HCEC 1CT (cell line): Measurements from ENCODE around the gene CFDP1.
"Not testable (repeated sequence)": the region's sequence is repeated elsewhere in the genome, so short reads cannot be mapped to it uniquely, and the experiment has no call there.

Experiments used
- DNase-seq: peaks from one replicate; pipeline ENCODE4 v3.0.0-alpha.2; 2017

Gene CFDP1

DNA sequence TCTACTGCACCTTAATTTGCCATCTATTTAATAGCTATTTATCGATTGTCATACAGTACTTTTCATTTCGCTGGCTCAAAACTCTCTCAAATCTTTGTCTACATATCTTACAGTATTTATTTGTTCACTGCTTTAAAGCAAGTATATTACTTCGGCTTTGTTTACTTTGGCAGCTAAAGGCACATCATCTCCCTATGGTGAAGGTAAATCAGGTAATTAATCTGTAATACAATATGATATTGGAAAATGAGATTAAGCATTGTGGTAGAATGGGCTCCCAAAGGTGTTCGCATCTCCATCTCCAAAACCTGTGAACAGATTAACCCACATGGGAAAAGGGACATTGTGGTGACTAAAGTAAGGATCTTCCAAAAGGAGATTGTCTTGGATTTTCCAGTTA is 24.7 kb upstream of the CFDP1 start:
- DNase-seq, result no peak

DNA sequence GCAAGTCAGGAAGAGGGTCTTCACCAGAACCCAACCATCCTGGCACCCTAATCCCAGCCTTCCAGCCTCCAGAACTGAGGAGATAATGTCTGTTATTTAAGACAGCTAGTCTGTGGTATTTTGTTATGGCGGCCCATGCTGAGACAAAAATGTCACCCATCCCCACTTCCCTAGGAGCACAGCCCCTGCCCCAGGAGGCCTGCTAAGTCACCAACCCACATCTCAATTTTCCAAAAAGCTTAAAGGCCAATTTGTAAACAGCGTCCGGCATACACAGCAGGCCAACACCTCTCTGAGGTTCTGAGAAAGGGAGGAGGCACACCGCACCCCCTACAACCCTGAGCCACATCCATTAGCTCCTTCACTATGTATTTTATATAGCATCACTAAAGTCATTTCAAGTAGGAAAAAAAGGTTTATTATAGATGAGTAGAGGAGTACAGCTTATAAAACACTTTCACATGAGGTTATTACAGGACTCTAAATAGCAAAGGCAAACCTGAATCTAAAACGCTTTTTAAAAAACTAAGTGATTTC is 24.2 kb upstream of the CFDP1 start:
- DNase-seq, result no peak

- DNase-seq, result no peak
Measured at GRCh38 chr16:75456971-75457370, 23.7 kb upstream of the CFDP1 start.

GRCh38 chr16:75456486-75456885 is 23.2 kb upstream of the CFDP1 start:
- not testable (repeated sequence) for DNase-seq

DNA sequence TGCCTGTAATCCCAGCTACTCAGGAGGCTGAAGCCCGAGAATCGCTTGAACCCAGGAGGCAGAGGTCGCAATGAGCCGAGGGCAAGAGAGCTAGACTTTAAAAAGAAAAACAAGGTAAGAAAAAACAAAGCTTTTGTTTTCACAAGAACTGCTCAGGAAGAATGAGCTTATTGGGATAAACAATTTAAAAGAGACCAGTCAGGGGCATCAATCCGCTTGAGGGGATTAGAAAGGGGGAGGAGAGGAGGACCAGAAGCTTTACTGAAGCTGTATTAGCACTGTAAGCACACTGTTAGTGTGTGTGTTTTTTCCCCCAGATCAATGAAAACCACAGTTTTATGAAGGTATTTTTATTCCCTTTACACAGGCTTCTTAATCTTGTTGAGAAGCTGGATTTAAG is 22.4 kb upstream of the CFDP1 start:
- no peak for DNase-seq

DNA sequence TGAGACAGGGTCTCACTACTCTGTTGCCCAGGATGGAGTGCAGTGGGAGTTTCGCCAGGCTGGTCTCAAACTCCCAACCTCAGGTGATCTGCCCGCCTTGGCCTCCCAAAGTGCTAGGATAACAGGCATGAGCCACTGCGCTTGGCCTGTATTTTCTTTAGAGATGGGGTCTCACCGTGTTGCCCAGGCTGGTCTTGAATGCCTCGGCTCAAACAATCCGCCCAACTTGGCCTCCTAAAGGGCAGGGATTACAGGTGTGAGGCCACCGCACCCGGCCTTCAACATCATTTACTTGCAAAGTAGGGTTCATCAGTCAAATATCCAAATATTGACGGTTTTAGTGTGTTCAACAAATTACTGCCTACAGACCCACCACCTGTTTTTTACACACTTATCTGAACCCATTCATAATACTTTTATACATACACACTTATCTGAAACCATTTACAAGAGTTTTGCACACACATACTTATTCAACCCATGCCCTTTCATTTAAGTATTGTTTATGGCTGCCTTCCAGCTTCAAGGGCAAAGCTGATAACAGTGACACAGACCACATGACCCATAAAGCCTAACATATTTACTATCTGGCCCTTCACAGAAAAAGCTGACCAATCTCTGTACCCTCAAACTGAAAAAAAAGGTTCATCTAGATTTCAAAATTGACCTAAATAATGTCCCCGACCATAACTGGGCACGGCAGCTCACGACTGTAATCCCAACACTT is 19.3 kb upstream of the CFDP1 start:
- no peak for DNase-seq

DNA sequence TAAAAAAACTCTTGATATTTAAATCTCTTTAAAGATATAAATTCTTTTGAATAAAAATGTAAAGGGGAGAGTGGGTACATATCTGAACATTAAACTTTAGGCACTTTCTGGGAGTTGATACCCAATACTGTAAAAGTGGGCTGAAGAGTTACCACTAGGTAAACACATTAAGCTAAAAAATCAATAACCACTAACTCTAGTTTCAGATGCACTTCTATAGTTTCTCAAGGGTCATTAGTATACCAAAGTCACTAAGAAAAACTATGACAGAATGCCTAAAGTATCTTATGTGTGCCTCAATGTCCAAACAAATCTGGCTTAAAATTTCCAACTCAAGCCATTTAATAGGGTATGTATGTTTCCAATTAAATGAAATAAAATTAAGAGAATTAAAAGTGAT is 13.1 kb upstream of the CFDP1 start:
- DNase-seq, result no peak

GRCh38 chr16:75445298-75445697 is 12.0 kb upstream of the CFDP1 start:
- no peak for DNase-seq

- DNase-seq, result no peak
Measured at GRCh38 chr16:75443298-75443697, 10.0 kb upstream of the CFDP1 start.

GRCh38 chr16:75433732-75434413 is 570 bp upstream of the CFDP1 start:
- DNase-seq, result peak; percentile 80

GRCh38 chr16:75429621-75430403 is 3.5 kb downstream of the CFDP1 start:
- DNase-seq, result no peak

GRCh38 chr16:75426524-75426923 is 6.8 kb downstream of the CFDP1 start:
- DNase-seq, result not testable (repeated sequence)

DNA sequence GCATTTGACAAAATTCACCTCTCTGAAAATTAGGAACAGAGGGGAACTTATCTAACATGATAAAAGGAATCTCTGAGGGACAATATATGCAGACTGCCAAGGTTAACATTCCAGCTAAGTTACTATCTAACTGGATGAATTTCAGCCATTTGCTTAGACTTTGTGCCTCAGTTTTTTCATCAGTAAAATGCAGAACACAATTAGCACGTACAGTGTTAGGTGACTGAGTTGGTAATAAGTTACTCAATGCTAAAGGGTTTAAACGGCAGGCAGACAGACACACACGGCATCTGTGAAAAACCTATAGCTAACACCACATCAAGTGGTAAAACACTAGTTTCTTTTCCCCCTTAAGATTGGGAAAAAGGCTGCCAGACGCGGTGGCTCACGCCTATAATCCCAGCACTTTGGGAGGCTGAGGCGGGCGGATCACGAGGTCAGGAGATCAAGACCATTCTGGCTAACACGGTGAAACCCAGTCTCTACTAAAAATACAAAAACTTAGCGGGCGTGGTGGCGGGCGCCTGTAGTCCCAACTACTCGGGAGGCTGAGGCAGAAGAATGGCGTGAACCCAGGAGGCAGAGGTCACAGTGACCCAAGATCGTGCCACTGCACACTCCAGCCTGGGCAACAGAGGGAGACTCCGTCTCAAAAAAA is 9.1 kb downstream of the CFDP1 start:
- DNase-seq, result not testable (repeated sequence)

GRCh38 chr16:75423723-75424104 is 9.6 kb downstream of the CFDP1 start:
- DNase-seq, result no peak

GRCh38 chr16:75421820-75422126 is 11.5 kb downstream of the CFDP1 start:
- no peak for DNase-seq

GRCh38 chr16:75420987-75421819 is 12.1 kb downstream of the CFDP1 start:
- DNase-seq, result peak; percentile 48

DNA sequence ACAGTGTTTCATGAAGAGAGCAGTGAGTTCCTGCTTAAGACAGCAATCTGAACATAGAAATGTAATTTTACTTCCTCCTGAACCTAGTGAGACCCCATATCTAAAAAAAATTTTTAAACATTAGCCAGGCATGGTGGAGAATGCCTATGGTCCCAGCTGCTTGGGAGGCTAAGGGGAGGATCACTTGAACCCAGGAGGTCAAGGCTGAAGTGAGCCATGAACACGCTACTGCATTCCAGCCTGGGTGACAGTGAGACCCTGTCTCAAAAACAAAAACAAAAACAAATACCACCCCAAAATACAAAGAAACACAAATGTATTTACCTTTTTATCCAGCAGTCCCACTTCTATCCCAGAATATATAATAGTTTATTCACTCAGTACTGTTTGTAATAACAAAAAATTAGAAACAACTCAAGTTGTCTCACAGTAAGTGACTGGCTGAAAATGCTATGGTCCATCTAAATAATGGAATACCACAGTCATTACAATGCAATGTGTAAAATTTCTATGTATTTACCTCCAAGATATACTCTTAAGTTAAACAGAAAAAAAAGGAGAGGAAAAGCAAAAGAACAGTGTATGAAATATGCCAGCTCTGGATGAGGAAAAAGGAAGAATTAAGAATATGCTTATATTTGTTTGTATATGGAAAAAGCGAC is 16.3 kb downstream of the CFDP1 start:
- DNase-seq, result no peak

DNA sequence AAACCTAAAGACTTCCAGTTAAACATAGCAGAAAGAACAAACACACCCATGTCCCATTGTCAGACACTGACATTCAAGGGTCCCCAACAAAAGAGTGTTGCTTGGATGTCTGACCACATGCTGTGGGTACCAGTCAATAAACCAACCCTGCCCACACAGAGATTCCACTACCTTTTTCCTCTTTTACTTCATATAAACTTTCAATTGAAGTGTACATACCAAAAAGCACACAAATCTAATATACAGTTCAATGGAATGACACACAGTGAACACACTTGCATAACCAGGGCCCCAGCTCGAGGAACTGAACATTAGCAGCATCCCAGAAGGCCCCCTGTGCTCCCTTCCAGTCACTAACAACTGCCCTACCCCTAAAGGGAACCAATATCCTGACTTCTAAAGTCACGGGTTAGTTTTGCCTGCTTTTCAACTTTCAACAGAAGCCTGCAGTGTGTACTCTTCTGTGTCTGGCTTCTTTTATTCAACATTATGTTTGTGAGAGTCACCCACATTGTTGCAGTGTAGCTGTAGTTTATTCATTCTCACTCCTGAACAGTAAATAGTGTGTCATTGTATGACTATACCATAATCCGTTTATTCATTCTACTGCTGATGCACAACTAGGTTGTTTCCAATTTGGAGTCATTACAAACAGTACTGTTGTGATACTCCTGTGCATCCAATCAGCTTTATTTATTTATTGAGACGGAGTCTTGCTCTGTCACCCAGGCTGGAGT is 18.0 kb downstream of the CFDP1 start:
- DNase-seq, result peak; percentile 43

DNA sequence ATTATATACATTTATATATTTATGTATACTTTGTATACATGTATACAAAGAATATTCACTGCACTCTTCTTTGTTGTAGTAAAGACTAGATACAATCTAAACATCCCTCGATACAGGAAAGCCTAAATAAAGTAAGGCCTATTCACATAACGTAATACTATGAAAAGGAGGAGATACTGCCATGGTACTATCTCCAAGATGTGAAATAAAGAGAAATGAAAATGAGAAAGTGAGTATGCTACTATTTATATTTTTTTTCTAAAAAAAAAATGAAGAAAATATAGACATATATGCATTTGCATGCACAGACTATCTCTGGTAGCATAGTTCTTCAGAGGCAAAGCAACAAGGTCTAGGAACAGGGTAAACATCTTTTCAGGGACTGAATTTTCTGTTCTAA is 19.4 kb downstream of the CFDP1 start:
- no peak for DNase-seq

DNA sequence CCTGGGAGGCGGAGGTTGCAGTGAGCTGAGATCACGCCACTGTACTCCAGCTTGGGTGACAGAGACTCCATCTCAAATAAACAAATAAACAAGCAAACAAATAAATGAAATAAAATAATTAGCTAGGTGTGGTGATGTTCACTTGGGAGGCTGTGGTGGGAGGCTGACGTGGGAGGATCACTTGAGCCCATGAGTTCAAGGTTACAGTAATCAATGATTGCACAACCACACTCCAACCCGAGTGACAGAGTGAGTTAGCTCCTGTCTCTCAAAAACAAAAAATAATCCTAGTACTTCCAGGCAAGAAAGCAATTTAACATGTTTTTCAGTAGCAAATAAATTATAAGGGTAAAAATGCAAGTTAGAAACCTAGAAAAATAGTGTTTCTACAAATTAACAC is 26.4 kb downstream of the CFDP1 start:
- DNase-seq, result no peak
